Measurements from ENCODE around the gene RBP7. TPM values are rescaled to one million over a fixed set of nuclear protein-coding genes. Genes with fewer than 3 reads are reported as not detected.
"Not testable (repeated sequence)": the region's sequence is repeated elsewhere in the genome, so short reads cannot be mapped to it uniquely, and the experiment has no call there.

RBP7 gene
- total and polyA plus RNA-seq, 2 of the 4 experiments (the other 2 are of a cell fraction) = 0.17 TPM; not detected in 1

DNA sequence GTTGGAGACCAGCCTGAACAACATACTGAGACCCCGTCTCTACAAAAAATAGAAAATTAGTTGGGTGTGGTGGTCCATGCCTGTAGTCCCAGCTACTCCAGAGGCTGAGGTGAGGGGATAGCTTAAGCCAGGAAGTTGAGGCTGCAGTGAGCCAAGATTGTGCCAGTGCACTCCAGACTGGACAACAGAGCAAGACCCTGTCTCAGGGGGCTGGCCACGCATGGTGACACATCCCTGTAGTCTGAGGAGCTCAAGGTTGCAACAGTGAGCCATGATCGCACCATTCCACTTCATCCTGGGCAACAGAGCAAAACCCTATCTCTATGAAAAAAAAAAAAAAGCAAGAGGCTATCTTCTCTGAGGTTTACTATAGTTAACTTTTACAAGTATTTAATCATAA, 23.1 kb downstream of the RBP7 start:
- H4K91ac ChIP-seq (ENCODE audit: insufficient read depth, low read depth, low read length) = no peak overlapping the region
- H4K8ac ChIP-seq (ENCODE audit: low read depth in 2 of 2, low read length in 2 of 2) = no peak overlapping the region
- no peak overlapping the region for H2BK20ac ChIP-seq (ENCODE audit: low read depth, low read length)
- H2BK5ac ChIP-seq (ENCODE audit: low read depth, low read length, poor library complexity, severe bottlenecking) = no peak overlapping the region
- no peak overlapping the region for H2AFZ ChIP-seq (replicated peaks; ENCODE audit: low read length, poor library complexity)
- ChIA-PET POLR2A (ENCODE audit: unreplicated experiment) (no interaction called here), CTCF (no interaction called here)
- H3K4ac ChIP-seq (ENCODE audit: low read depth, low read length) = no peak overlapping the region
- TF ChIP-seq ELK1 (IDR thresholded peaks at IDR 0.05; ENCODE audit: borderline replicate concordance, low read depth, low read length) (no peak), MAZ (IDR thresholded peaks at IDR 0.05; ENCODE audit: borderline replicate concordance, low read depth, low read length) (no peak), BHLHE40 (IDR thresholded peaks at IDR 0.05; ENCODE audit: low read depth, low read length) (no peak), MXI1 (IDR thresholded peaks at IDR 0.05; ENCODE audit: borderline replicate concordance, low read depth, low read length) (no peak), CHD1 (IDR thresholded peaks at IDR 0.05; ENCODE audit: low read depth, low read length) (no peak), NFE2L2 (IDR thresholded peaks at IDR 0.05; ENCODE audit: low read depth, low read length) (no peak), RFX5 (IDR thresholded peaks at IDR 0.05; ENCODE audit: low read depth, low read length) (no peak), USF2 (IDR thresholded peaks at IDR 0.05; ENCODE audit: low read depth, low read length) (no peak)
- no peaks in the 10 kb centered on the region for H3K9me3 ChIP-seq (ENCODE audit: control insufficient read depth, insufficient read depth, low read length)
- no peak overlapping the region for H3K14ac ChIP-seq (replicated peaks; ENCODE audit: low read depth, low read length)
- no peaks in the 10 kb centered on the region for H3K36me3 ChIP-seq (ENCODE audit: control insufficient read depth, insufficient read depth, low read length)
- H3K9me1 ChIP-seq (ENCODE audit: insufficient read depth, low read length) = no peaks in the 10 kb centered on the region
- H4K5ac ChIP-seq (ENCODE audit: low read depth, low read length) = no peak overlapping the region
- H3K4me3 ChIP-seq (ENCODE audit: insufficient read depth, low read depth, low read length) = no peak overlapping the region
- no peak overlapping the region for H3K18ac ChIP-seq (ENCODE audit: low read depth, low read length)
- 0 out of 2 replicates have a peak, but pooled peaks cover 2% of the 10 kb centered on the region for H3K4me1 ChIP-seq (ENCODE audit: control insufficient read depth, insufficient read depth, low read length)
- dilution Hi-C loops (cut with HindIII; ENCODE audit: low sequenced_read_pairs, unreplicated experiment) (no loop called here), intact Hi-C loops (cut with micrococcal nuclease) (no loop called here), in situ Hi-C loops (cut with MboI; ENCODE audit: low sequenced_read_pairs) (no loop called here)
- no peaks in the 10 kb centered on the region for H4K20me1 ChIP-seq (ENCODE audit: insufficient read depth, low read length)
- no peak overlapping the region for H2AK9ac ChIP-seq (replicated peaks; ENCODE audit: low read depth, low read length, poor library complexity)
- H3K27ac ChIP-seq (ENCODE audit: insufficient read depth, low read length) = no peak overlapping the region
- 0 out of 2 replicates have a peak, but pooled peaks cover 1% of the 10 kb centered on the region for H3K27me3 ChIP-seq (ENCODE audit: control insufficient read depth, insufficient read depth, low read length)
- no peaks in the 10 kb centered on the region for H3K79me1 ChIP-seq (ENCODE audit: low read depth in 1 of 2, low read length in 2 of 2)
- BruUV-seq (replicated peaks) = no TSS peak
- no peak overlapping the region for H3K4me2 ChIP-seq (ENCODE audit: low read depth, low read length)
- no peak overlapping the region for H2BK15ac ChIP-seq (ENCODE audit: low read depth, low read length)
- no peak overlapping the region for H3K56ac ChIP-seq (ENCODE audit: extremely low read depth, insufficient read depth, low read length)
- DNase-seq (no peak), ATAC-seq (ENCODE audit: low read depth) (no peak)
- WGBS, 2 experiments (ENCODE audit: extremely low coverage in 2 of 2, insufficient read length in 1 of 2) = no CpG with 5 or more reads among the region's 3 CpGs
- no peak overlapping the region for H3K9ac ChIP-seq (ENCODE audit: low read depth, low read length)
- H2AK5ac ChIP-seq (ENCODE audit: low read depth, low read length) = no peak overlapping the region
- H2BK120ac ChIP-seq (ENCODE audit: low read depth, low read length) = no peak overlapping the region
- no peak overlapping the region for H3K23ac ChIP-seq (ENCODE audit: low read depth, low read length)

DNA sequence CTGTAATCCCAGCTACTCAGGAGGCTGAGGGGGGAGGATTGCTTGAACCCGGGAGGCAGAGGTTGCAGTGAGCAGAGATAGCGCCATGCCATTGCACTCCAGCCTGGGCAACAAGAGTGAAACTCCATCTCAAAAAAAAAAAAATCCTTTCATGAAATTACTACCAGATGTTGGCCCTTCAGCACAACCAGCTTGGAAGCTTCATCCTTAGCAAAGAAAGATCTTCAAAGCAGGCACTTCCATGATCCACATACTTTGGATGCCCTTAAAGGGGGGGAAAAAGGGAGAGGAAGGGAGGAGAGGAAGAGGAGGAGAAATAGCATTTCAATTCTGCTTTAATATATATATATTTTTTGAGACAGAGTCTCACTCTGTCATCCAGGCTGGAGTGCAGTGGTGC, 23.6 kb downstream of the RBP7 start:
- H3K23ac ChIP-seq (ENCODE audit: low read depth, low read length); H3K56ac ChIP-seq (ENCODE audit: extremely low read depth, insufficient read depth, low read length); H3K36me3 ChIP-seq (ENCODE audit: control insufficient read depth, insufficient read depth, low read length); H4K91ac ChIP-seq (ENCODE audit: insufficient read depth, low read depth, low read length); CTCF ChIA-PET; H3K9me1 ChIP-seq (ENCODE audit: insufficient read depth, low read length); intact Hi-C loops (cut with micrococcal nuclease); H3K79me1 ChIP-seq (ENCODE audit: low read depth in 1 of 2, low read length in 2 of 2); H4K5ac ChIP-seq (ENCODE audit: low read depth, low read length); H3K27me3 ChIP-seq (ENCODE audit: control insufficient read depth, insufficient read depth, low read length); H3K9ac ChIP-seq (ENCODE audit: low read depth, low read length); H3K4me1 ChIP-seq (ENCODE audit: control insufficient read depth, insufficient read depth, low read length); H3K9me3 ChIP-seq (ENCODE audit: control insufficient read depth, insufficient read depth, low read length); H2AK9ac ChIP-seq (replicated peaks; ENCODE audit: low read depth, low read length, poor library complexity); H2BK15ac ChIP-seq (ENCODE audit: low read depth, low read length); H2BK5ac ChIP-seq (ENCODE audit: low read depth, low read length, poor library complexity, severe bottlenecking); DNase-seq; H2BK20ac ChIP-seq (ENCODE audit: low read depth, low read length); H4K20me1 ChIP-seq (ENCODE audit: insufficient read depth, low read length); dilution Hi-C loops (cut with HindIII; ENCODE audit: low sequenced_read_pairs, unreplicated experiment); in situ Hi-C loops (cut with MboI; ENCODE audit: low sequenced_read_pairs); ATAC-seq (ENCODE audit: low read depth); H3K4ac ChIP-seq (ENCODE audit: low read depth, low read length); BruUV-seq (replicated peaks); H3K18ac ChIP-seq (ENCODE audit: low read depth, low read length); H3K4me2 ChIP-seq (ENCODE audit: low read depth, low read length); H2AFZ ChIP-seq (replicated peaks; ENCODE audit: low read length, poor library complexity); H3K27ac ChIP-seq (ENCODE audit: insufficient read depth, low read length); H4K8ac ChIP-seq (ENCODE audit: low read depth in 2 of 2, low read length in 2 of 2); H3K4me3 ChIP-seq (ENCODE audit: insufficient read depth, low read depth, low read length); H2BK120ac ChIP-seq (ENCODE audit: low read depth, low read length); POLR2A ChIA-PET (ENCODE audit: unreplicated experiment); H3K14ac ChIP-seq (replicated peaks; ENCODE audit: low read depth, low read length); H2AK5ac ChIP-seq (ENCODE audit: low read depth, low read length): not testable (repeated sequence)
- no CpG with 5 or more reads among the region's 2 CpGs for WGBS, 2 experiments (ENCODE audit: extremely low coverage in 2 of 2, insufficient read length in 1 of 2)
